ENCODE results near the gene AGMAT.

GRCh38 chr1:15571266-15571665, 13.6 kb downstream of the AGMAT start:
- TF ChIP-seq, protein P1, sequence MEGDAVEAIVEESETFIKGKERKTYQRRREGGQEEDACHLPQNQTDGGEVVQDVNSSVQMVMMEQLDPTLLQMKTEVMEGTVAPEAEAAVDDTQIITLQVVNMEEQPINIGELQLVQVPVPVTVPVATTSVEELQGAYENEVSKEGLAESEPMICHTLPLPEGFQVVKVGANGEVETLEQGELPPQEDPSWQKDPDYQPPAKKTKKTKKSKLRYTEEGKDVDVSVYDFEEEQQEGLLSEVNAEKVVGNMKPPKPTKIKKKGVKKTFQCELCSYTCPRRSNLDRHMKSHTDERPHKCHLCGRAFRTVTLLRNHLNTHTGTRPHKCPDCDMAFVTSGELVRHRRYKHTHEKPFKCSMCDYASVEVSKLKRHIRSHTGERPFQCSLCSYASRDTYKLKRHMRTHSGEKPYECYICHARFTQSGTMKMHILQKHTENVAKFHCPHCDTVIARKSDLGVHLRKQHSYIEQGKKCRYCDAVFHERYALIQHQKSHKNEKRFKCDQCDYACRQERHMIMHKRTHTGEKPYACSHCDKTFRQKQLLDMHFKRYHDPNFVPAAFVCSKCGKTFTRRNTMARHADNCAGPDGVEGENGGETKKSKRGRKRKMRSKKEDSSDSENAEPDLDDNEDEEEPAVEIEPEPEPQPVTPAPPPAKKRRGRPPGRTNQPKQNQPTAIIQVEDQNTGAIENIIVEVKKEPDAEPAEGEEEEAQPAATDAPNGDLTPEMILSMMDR (IDR thresholded peaks at IDR 0.05): no peak
- TF ChIP-seq POLR2AphosphoS5 (IDR thresholded peaks at IDR 0.05): no peak
- TF ChIP-seq POLR2A (IDR thresholded peaks at IDR 0.05): no peak
- no peak for TF ChIP-seq EP300 (IDR thresholded peaks at IDR 0.05)

Measured in upper lobe of left lung (tissue), 4 donors.